Measurements from ENCODE around the gene FH.
A peak's percentile ranks its signal among the peaks of the same experiment; 100 is the strongest.

Gene FH

GRCh38 chr1:241519308-241520079, at the start of gene FH:
Gene FH (minus strand): TSS chr1:241519755. CDS start chr1:241519722, 33 bp downstream.
- DNase-seq (ENCODE audit: low spot score), result peak; percentile 92

- no peak for DNase-seq (ENCODE audit: low spot score)
Observed at GRCh38 chr1:241560849-241561187, 41.3 kb upstream of the FH start.

GRCh38 chr1:241560146-241560848, 40.7 kb upstream of the FH start:
- no peak for DNase-seq (ENCODE audit: low spot score)

- no peak for DNase-seq (ENCODE audit: low spot score)
Observed at GRCh38 chr1:241557551-241558193, 38.1 kb upstream of the FH start.

- DNase-seq (ENCODE audit: low spot score), result no peak
Observed at GRCh38 chr1:241557031-241557430, 37.5 kb upstream of the FH start.

GRCh38 chr1:241555526-241555925, 36.0 kb upstream of the FH start:
- no peak for DNase-seq (ENCODE audit: low spot score)

GRCh38 chr1:241553886-241554592, 34.5 kb upstream of the FH start:
- no peak for DNase-seq (ENCODE audit: low spot score)

GRCh38 chr1:241551759-241552638, 32.4 kb upstream of the FH start:
- DNase-seq (ENCODE audit: low spot score), result no peak

- no peak for DNase-seq (ENCODE audit: low spot score)
Observed at GRCh38 chr1:241550318-241550717, 30.8 kb upstream of the FH start.

- no peak for DNase-seq (ENCODE audit: low spot score)
Observed at GRCh38 chr1:241548008-241548407, 28.5 kb upstream of the FH start.

GRCh38 chr1:241542199-241542907, 22.8 kb upstream of the FH start:
- no peak for DNase-seq (ENCODE audit: low spot score)

GRCh38 chr1:241536969-241537368, 17.4 kb upstream of the FH start:
- no peak for DNase-seq (ENCODE audit: low spot score)

GRCh38 chr1:241536304-241536703, 16.7 kb upstream of the FH start:
- DNase-seq (ENCODE audit: low spot score), result no peak

- DNase-seq (ENCODE audit: low spot score), result no peak
Observed at GRCh38 chr1:241533326-241534115, 14.0 kb upstream of the FH start.

GRCh38 chr1:241532864-241533263, 13.3 kb upstream of the FH start:
- no peak for DNase-seq (ENCODE audit: low spot score)

- DNase-seq (ENCODE audit: low spot score), result no peak
Observed at GRCh38 chr1:241532162-241532531, 12.6 kb upstream of the FH start, which contains the start of gene KMO. Gene KMO (plus strand): TSS chr1:241532378. CDS start chr1:241532445, 67 bp downstream.

GRCh38 chr1:241531195-241532161, 11.9 kb upstream of the FH start:
- peak; percentile 73 for DNase-seq (ENCODE audit: low spot score)

GRCh38 chr1:241527146-241527545, 7.6 kb upstream of the FH start:
- peak; percentile 20 for DNase-seq (ENCODE audit: low spot score)

GRCh38 chr1:241525026-241525425, 5.5 kb upstream of the FH start:
- DNase-seq (ENCODE audit: low spot score), result no peak
